HL-60/S4 treated with retinoic acid at 250 ng/mL for 4 days and 3 days (cell line): ENCODE measurements around the gene SAP25.

Experiments
- in situ Hi-C: fragments of 300-500 bp; cut with MboI; formaldehyde crosslinking; loops from 2 replicates; pipeline ENCODE4 v1.7.0; 2022; ENCODE audit warnings: low sequenced_read_pairs

Gene SAP25

DNA sequence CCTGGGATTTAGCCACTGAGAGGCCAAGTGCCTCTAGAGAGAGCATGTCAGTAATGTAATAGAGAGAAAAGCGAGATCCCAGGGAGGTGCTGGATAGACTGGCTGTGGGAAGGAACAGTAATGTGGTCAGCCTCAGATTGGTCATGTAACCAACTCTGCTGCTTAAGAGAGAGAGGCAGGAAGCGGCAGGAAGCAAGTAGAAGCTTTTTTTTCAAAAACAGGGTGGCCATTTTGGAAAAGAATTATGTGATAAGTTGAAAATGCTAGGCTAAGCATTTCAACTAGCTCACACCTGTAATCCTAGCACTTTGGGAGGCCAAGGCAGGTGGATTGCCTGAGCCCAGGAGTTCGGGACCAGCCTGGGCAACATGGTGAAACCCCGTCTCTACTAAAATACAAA, 24.7 kb upstream of the SAP25 start:
- in situ Hi-C loops = no loop called here

DNA sequence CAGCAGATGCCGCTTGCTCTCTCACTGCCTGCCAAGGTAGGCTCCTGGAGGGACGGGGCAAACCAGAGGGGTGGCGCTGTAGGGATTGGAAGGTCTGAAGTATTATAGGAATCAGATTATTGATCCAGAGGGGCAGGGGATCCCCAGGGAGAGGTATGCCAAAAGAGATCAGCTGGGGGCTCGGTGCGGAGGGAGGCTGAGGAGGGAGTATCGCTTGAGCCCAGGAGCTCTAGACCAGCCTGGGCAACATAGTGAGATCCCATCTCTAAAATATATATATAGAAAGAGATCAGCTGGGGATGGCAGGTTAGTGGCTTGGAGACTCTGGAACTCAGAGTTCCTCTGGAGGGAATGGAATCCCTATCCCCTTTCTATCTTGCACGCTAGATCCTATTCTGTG, 21.5 kb upstream of the SAP25 start:
- in situ Hi-C loops = no loop called here

DNA sequence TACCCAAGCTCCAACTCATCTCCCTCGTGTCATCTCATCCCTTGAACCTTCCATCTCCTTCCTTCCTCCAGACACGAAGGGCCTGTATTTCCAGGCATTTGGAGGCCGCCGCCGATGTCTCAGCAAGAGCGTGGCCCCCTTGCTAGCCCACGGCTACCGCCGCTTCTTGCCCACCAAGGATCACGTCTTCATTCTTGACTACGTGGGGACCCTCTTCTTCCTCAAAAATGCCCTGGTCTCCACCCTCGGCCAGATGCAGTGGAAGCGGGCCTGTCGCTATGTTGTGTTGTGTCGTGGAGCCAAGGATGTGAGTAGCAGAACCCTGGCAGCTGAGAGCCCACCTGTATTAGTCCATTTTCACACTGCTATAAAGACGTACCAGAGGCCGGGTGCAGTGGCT, 17.9 kb upstream of the SAP25 start:
- in situ Hi-C loops = no loop called here

- in situ Hi-C loops = no loop called here
Observed at GRCh38 chr7:100590077-100590737, 16.5 kb upstream of the SAP25 start.

DNA sequence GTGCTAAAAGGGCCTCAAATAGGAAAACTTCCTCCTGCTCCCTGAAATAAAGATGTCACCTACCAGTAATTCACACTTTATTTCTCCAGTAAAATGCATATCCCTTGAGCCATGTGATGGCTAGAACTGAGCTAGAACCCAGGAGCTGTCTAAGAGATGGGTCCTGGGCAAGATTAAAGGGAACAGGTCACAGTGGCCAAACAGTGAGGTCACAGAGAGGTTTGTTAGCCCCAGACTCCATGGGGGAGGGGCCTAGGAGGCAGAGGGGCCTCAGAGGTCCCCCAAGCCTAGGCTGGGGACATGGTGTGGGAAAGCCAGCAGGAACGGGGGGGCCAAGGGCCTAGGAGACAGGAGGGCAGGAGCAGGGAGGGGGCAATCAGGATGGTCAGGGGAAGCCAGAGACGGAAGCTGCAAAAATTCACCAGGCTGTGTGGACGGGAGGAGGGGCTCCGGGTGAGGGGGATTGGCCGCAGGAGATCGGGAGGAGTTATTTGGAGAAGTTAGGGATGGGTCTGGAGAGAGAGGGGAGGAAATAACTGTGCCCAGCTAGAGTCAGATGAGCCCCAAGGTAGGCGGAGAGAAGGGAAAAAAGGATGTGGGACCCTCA, 15.7 kb upstream of the SAP25 start:
- in situ Hi-C loops = no loop called here

GRCh38 chr7:100588438-100588837, 14.7 kb upstream of the SAP25 start:
- in situ Hi-C loops = no loop called here

- in situ Hi-C loops = no loop called here
Observed at GRCh38 chr7:100586266-100587025, 12.7 kb upstream of the SAP25 start, which contains the start of gene FBXO24. Gene FBXO24, plus strand, starts transcription at chr7:100586328. Its CDS starts 298 bp downstream, at chr7:100586626.

- in situ Hi-C loops = no loop called here
Observed at GRCh38 chr7:100585511-100586265, 12.0 kb upstream of the SAP25 start, which contains the start of gene LRCH4. Gene LRCH4, minus strand, starts transcription at chr7:100586129. Its CDS starts 29 bp downstream, at chr7:100586100.

DNA sequence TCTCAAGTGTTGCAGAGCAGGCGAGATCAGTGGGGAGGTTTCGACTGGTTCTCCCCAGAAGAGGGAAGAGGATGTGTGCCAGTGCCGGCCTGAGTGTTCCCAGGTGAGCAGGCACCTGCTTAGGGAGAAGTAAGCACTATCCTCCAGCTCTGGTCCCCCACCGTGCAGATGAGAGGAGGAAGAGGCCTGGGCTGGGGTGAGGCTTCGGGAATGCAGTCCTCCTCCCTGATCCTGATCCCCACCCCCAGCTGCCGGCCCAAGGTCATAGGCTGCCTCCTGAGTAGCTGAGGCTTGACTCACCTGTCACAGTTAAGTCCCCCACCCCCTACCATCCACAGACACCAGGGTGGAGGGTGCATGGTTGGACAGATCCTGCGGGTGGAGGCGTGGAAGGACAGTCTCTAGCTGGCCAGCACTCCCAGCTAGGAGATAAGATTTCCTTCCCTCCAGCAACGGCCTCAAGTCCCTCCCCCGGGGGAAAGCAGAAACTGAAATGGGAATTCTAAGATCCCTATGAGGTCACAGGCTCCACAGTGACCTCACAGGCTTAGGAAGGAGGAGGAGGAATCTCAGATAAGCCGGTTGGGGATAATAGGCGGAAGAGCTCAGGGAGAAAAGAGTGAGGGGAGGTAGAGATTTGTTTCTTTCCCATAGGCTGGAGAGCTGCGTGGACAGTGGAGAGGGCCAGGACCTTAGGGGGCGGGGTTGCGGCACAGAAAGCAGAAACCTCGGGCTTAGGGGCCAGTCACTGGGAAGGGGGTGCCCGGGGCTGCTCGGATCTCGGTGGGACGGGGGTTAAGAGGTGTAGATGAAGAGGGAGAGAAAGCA, 11.2 kb upstream of the SAP25 start:
- in situ Hi-C loops = no loop called here

- in situ Hi-C loops = no loop called here
Observed at GRCh38 chr7:100584054-100584682, 10.5 kb upstream of the SAP25 start.

DNA sequence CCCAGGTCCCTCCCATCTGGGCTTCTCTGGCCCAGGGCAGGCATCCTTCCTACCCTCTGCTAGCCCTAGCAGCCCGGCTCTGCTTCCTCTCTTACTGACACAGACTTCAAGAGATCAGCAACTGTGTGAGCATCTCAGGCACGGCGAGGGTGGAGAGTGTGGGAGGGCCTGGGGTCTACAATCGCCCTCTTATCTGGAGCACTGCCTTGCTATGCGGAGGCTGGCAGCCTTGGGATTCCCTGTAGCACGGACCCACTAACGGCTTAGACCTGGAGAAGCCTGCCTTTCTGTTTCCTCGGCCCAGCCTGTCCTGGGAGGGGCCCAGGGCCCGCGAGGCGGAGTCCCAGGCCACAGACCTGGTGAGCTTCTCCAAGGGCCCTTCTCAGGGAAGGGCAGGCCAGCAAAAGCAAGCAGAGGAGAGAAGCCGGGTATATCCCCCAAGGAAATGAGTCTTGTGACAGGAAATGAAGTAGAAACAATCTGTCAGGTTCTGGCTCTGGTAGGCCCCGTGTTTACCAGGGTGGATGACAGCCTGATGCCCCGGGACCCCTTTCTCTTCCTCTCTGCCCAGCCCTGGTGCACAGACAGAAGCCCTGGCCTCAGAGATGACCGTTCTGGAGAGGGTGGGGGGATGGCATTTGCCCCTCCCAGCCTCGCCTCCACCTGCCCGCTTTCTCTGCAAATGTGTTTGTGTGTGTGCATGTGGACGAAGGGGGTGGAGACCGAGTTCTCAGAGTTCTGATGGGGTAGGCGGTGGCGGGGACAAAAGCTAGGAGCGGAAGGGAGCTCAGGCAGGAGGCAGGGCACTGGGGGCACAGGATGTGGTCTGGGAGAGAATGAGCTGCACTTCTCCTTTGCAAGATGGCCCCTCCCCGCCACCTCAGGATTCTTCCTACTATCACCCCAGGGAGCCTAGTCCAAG, 9.7 kb upstream of the SAP25 start:
- in situ Hi-C loops = no loop called here

DNA sequence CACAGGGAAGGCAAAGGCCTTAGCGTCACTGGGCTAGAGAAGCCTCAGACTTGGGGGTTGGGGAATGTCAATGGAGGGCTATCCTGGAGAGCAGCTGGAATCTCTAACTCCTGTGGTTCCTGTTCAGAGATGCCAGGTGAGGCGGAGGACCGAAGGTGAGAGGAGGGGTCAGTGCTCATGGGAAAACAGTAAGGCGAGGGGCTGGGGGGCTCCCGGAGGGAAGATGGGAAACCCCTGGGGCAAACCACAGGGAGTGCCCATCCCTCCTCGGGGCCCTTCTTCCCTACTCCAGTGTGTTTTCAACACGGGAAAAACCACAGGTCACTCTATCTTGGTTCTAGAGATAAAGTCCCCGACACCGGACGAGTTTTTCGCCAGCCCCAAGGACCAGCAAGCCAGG, 8.9 kb upstream of the SAP25 start:
- in situ Hi-C loops = no loop called here

DNA sequence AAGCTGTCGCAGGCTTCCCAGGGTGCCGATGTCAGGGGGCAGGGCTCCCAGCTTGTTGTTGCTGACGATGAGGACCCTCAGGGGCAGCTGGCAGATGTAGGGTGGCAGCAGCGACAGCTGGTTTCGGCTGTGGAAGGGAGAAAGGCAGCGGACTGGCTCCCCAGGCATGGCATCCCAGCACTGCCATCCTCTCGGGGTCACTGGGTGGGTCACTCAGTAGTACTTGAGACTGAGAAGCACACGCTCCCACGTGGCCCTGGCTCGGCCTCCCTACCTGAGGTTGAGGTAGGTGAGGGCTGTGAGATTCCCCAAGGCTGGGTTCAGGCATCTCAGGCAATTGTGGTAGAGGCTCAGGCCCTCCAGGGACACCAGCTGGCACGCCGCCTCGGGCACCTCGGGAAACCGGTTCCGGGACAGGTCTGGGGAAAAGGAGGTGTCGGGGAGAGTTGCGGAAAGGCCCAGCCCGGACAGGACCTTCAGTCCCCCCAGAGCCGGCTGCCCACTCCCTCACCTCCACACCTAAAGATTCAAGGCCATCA, 8.4 kb upstream of the SAP25 start:
- in situ Hi-C loops = no loop called here

DNA sequence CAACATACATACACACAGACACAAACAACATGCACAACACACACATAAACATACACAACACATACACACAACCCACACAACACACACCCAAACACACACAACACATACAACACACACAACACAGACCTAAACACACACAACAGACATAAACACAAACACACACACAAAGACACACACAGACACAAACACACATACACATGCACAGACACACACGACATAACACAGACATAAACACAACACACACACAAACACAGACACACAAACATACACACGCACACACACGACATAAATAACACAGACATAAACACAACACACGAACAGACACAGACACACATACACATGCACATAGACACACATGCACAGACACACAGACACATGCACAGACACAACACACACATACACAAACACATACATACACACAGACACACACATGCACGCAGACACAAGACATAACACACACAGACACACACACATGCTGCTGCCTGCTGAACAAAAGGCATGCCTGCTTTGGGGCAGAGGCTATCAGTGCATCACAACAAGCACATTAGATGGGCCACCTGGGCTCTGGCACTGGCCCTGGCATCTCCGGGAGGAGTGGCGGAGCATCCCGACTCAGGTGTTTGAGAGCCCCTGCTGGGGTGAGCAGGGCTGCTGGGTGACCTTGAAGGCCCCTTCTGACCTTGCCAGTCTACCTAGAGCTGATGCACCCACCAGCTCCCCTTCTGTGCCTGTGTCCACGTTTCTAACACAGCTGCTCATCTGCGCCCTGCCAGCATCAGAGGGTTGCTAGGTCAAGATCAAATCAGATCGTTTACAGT, 7.0 kb upstream of the SAP25 start:
- in situ Hi-C loops = no loop called here

DNA sequence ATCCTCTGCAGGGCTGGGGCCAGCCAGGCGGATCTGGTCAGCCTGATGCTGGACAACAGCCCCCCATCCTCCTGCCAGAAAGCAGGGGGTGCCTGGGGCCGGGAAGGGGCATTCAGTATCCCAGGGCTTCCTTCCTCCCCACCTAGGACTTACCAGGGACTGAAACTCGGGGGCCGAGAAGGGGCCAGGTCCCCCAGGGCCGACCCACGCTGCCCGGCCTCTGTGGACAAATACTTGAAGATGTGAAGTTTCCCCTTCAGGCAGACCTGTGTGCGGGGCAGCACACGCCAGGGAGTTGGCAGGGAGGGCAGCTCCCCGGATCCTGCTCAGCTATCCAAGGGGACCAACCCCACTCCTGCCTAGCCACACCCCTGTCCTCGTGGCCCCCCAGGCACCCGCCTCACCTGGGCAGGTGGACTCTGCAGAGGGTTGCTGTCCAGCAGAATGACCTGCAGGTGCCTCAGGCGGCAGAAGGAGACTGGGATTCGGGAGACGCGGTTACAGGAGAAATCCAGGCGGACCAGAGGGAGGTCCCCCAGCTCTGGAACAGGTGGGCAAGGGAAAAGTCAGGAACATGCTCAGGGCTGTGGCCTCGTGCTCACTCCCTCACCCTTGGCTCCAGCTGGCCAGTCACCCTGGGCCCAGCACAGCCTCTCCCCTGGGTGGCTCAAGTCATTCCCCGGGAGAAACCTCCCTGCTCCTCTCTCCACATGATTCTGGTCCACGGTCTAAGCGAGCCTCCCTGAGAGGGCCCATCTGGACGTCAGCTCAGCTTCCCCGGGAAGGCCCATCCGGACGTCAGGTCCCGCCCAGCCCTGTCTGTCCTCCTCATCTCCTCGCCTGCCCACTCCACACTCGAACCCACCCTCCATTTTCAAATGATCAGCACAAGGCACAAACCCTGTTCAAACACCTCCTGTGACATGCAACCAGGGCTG, 4.8 kb upstream of the SAP25 start:
- in situ Hi-C loops = loop anchor here (10.0 kb wide), 1 partner anchor 106 kb away; no protein-coding TSS in a partner anchor

DNA sequence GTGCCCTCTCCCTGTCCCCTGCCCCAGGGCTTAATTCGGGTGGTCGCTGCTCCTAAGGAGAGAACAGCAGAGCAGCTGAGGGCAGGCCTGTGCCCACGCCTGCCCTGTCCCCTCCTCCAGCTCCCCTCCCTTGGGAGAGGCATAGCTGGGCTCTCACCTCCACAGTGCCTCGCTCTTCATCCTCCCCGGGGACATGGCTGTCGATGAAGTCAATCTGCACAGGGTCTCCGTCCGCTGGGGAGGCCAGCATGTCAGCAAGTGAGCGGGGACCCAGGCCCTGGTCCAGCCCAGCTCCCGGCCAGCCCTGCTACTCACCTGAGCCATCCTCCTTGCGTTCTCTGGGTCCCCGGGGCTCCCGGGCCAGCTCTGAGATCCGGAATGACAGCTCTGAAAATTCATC, 3.8 kb upstream of the SAP25 start:
- in situ Hi-C loops = loop anchor here (10.0 kb wide), 1 partner anchor 107 kb away; no protein-coding TSS in a partner anchor
